SU-DHL-6 (cell line): ENCODE data around the gene MEF2C.

Experiments
- H2AFZ ChIP-seq: fragments of 200-600 bp; sonication (generic); 2 replicates; pipeline ENCODE4 v1.6.1; 2014; ENCODE audit warnings: low read depth, mild to moderate bottlenecking, moderate library complexity, mixed read lengths, antibody characterized with exemption, low read length; ENCODE audit not compliant: severe bottlenecking
- H3F3A ChIP-seq: fragments of 200-600 bp; shearing (Covaris generic); 2 replicates; pipeline ENCODE4 v1.6.0; 2016; ENCODE audit warnings: antibody characterized with exemption, mild to moderate bottlenecking; ENCODE audit not compliant: insufficient read depth
- H3K27ac ChIP-seq: fragments of 200-600 bp; sonication (generic); 2 replicates; pipeline ENCODE4 v1.5.1; 2016; ENCODE audit warnings: low read depth, mild to moderate bottlenecking, low read length, moderate library complexity, mixed read lengths
- H3K27me3 ChIP-seq: fragments of 200-600 bp; sonication (generic), shearing (Covaris generic); 2 replicates; pipeline ENCODE4 v1.6.0; 2014; ENCODE audit warnings: mild to moderate bottlenecking, low read length
- H3K36me3 ChIP-seq: fragments of 200-600 bp; sonication (generic); 2 replicates; pipeline ENCODE4 v1.6.1; 2014; ENCODE audit warnings: mild to moderate bottlenecking, low read length, mixed read lengths
- H3K4me2 ChIP-seq: fragments of 300-600, 200-600 bp; shearing (Covaris generic), sonication (generic); 2 replicates; pipeline ENCODE4 v1.6.0; 2014; ENCODE audit warnings: low read length, low read depth, mild to moderate bottlenecking; ENCODE audit not compliant: poor library complexity, severe bottlenecking
- H3K4me3 ChIP-seq: fragments of 200-600 bp; sonication (generic); 2 replicates; pipeline ENCODE4 v1.5.1; 2014; ENCODE audit warnings: antibody characterized with exemption, low read length, mild to moderate bottlenecking, mixed read lengths; ENCODE audit not compliant: insufficient read depth, poor library complexity, severe bottlenecking
- H3K79me2 ChIP-seq: fragments of 200-600 bp; sonication (generic); 2 replicates; pipeline ENCODE4 v1.6.1; 2014; ENCODE audit warnings: mild to moderate bottlenecking, low read length, moderate library complexity; ENCODE audit not compliant: insufficient read depth
- H3K9ac ChIP-seq: fragments of 200-600 bp; sonication (generic); 2 replicates; pipeline ENCODE4 v1.7.0; 2014; ENCODE audit warnings: mild to moderate bottlenecking, low read length
- H3K9me2 ChIP-seq: fragments of 200-600 bp; sonication (generic); replicated peaks from 2 replicates; pipeline ENCODE4 v1.6.1; 2014; ENCODE audit warnings: low read length; ENCODE audit not compliant: insufficient read depth
- H3K9me3 ChIP-seq: fragments of 200-600 bp; sonication (generic); 2 replicates; pipeline ENCODE4 v1.6.1; 2014; ENCODE audit warnings: low read length, mixed read lengths; ENCODE audit not compliant: insufficient read depth
- H4K20me1 ChIP-seq: fragments of 200-600 bp; sonication (generic); 2 replicates; pipeline ENCODE4 v1.6.1; 2014; ENCODE audit warnings: low read depth, mild to moderate bottlenecking, antibody characterized with exemption, low read length, moderate library complexity, mixed read lengths
- CTCF ChIP-seq: fragments of 200-600 bp; sonication (generic); IDR thresholded peaks from one replicate; pipeline ENCODE4 v1.5.1; 2017; ENCODE audit warnings: antibody characterized with exemption, mild to moderate bottlenecking, low read length, moderate library complexity; ENCODE audit not compliant: insufficient read depth, poor library complexity, severe bottlenecking
- EZH2phosphoT487 ChIP-seq: fragments of 200-600 bp; sonication (generic), shearing (Covaris generic); conservative IDR thresholded peaks from 2 replicates; pipeline ENCODE4 v1.6.1; 2018; ENCODE audit warnings: mild to moderate bottlenecking, antibody characterized with exemption, low read length, moderate library complexity, mixed read lengths

Gene MEF2C

GRCh38 chr5:88719434-88719833 lies 163.6 kb downstream of the MEF2C start:
- H3K36me3 ChIP-seq, result no peaks in the 10 kb centered on the region
- no peak overlapping the region for H3K4me3 ChIP-seq
- no peak overlapping the region for H3K27ac ChIP-seq
- TF ChIP-seq EZH2phosphoT487, result no peak
- TF ChIP-seq CTCF, result no peak
- no peaks in the 10 kb centered on the region for H3K27me3 ChIP-seq
- no peaks in the 10 kb centered on the region for H3F3A ChIP-seq
- H2AFZ ChIP-seq, result no peak overlapping the region
- no peaks in the 10 kb centered on the region for H3K9me3 ChIP-seq
- no peak overlapping the region for H3K9ac ChIP-seq
- no peaks in the 10 kb centered on the region for H3K79me2 ChIP-seq
- H3K9me2 ChIP-seq, result no peaks in the 10 kb centered on the region
- no peak overlapping the region for H3K4me2 ChIP-seq
- no peaks in the 10 kb centered on the region; the same call in 1 of the 2 replicates for H4K20me1 ChIP-seq

- TF ChIP-seq CTCF (no peak), EZH2phosphoT487 (no peak)
- Histone ChIP-seq H3K9me2 (no peaks in the 10 kb centered on the region), H3K27me3 (no peaks in the 10 kb centered on the region), H3K9ac (no peak overlapping the region), H2AFZ (no peak overlapping the region), H3K36me3 (no peaks in the 10 kb centered on the region), H3K27ac (no peak overlapping the region), H3K79me2 (no peaks in the 10 kb centered on the region), H3K9me3 (no peaks in the 10 kb centered on the region), H4K20me1 (no peaks in the 10 kb centered on the region; the same call in 1 of the 2 replicates), H3K4me3 (no peak overlapping the region), H3K4me2 (no peak overlapping the region), H3F3A (no peaks in the 10 kb centered on the region)
These were observed 164.2 kb downstream of the MEF2C start for GRCh38 chr5:88718736-88719135.

- H3K4me2 ChIP-seq, result no peak overlapping the region
- TF ChIP-seq CTCF (no peak), EZH2phosphoT487 (no peak)
- H3K9ac ChIP-seq, result no peak overlapping the region
- H3K36me3 ChIP-seq, result no peaks in the 10 kb centered on the region
- no peak overlapping the region for H2AFZ ChIP-seq
- no peaks in the 10 kb centered on the region for H3K9me3 ChIP-seq
- H3K27me3 ChIP-seq, result no peaks in the 10 kb centered on the region
- H3K27ac ChIP-seq, result no peak overlapping the region
- no peaks in the 10 kb centered on the region for H3K9me2 ChIP-seq
- no peaks in the 10 kb centered on the region for H3F3A ChIP-seq
- H4K20me1 ChIP-seq, result no peaks in the 10 kb centered on the region; the same call in 1 of the 2 replicates
- no peak overlapping the region for H3K4me3 ChIP-seq
- no peaks in the 10 kb centered on the region for H3K79me2 ChIP-seq
These were observed 166.9 kb downstream of the MEF2C start for GRCh38 chr5:88716101-88716500.
